LNCAP (cell line): ENCODE data around the gene FNIP2.

Experiments used
- TF ChIP-seq, protein P1 (sequence below): fragments of 450-650 bp; IDR thresholded peaks from 2 replicates; pipeline ENCODE4 v1.5.1; 2017; ENCODE audit warnings: mild to moderate bottlenecking

Gene FNIP2

GRCh38 chr4:158948071-158948470 lies 179.2 kb downstream of the FNIP2 start:
- TF ChIP-seq, protein P1, sequence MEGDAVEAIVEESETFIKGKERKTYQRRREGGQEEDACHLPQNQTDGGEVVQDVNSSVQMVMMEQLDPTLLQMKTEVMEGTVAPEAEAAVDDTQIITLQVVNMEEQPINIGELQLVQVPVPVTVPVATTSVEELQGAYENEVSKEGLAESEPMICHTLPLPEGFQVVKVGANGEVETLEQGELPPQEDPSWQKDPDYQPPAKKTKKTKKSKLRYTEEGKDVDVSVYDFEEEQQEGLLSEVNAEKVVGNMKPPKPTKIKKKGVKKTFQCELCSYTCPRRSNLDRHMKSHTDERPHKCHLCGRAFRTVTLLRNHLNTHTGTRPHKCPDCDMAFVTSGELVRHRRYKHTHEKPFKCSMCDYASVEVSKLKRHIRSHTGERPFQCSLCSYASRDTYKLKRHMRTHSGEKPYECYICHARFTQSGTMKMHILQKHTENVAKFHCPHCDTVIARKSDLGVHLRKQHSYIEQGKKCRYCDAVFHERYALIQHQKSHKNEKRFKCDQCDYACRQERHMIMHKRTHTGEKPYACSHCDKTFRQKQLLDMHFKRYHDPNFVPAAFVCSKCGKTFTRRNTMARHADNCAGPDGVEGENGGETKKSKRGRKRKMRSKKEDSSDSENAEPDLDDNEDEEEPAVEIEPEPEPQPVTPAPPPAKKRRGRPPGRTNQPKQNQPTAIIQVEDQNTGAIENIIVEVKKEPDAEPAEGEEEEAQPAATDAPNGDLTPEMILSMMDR: no peak

DNA sequence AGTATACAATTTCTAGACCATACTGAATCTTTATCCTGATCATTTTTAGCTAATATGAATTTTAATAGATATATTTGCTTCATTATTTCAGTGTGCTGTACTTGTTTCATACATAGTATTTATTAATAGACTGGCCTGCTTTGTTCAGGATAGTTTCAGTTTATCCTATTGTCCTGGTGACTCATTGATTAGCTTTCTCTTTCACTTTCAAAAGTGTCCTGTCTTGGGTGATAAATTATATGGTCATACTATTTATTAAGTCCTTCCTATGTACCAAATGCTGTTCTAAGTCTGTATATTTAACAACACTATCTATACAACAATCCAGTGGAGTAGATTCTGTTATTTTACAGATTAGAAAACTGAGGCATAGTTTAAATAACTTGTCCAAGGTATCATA lies 180.3 kb downstream of the FNIP2 start:
- TF ChIP-seq, protein P1: no peak
